Activated CD8-positive, alpha-beta T cell treated with anti-CD3 and anti-CD28 coated beads for 36 hours (primary cell): ENCODE data around the gene CD28. TPM values are rescaled to one million over a fixed set of nuclear protein-coding genes. Genes with fewer than 3 reads are reported as not detected.

Experiments used
- ATAC-seq: fragments of 200-7000 bp; cut with Tn5 transposase; one replicate; pipeline ENCODE4 v1.10.0; 2021; ENCODE audit warnings: mild to moderate bottlenecking, moderate library complexity
- CTCF ChIA-PET: fragments of 350-600 bp; sonication (Branson Sonifier 250); formaldehyde crosslinking; loops from one replicate; lab custom pipeline; 2021; ENCODE audit warnings: antibody characterized with exemption; lab: Charles Lee
- POLR2A ChIA-PET: fragments of 350-600 bp; sonication (Branson Sonifier 250); formaldehyde crosslinking; loops from one replicate; lab custom pipeline; 2021; ENCODE audit warnings: antibody characterized with exemption; lab: Charles Lee
- DNase-seq: peaks from one replicate; pipeline ENCODE4 v3.0.0-alpha.2; 2020
- H3K27ac Mint-ChIP-seq: one replicate; pipeline ENCODE4 v1.8.0; 2021; ENCODE audit warnings: mild to moderate bottlenecking, mixed read lengths
- H3K27me3 Mint-ChIP-seq: one replicate; pipeline ENCODE4 v1.8.0; 2021; ENCODE audit warnings: mixed read lengths
- H3K36me3 Mint-ChIP-seq: one replicate; pipeline ENCODE4 v1.8.0; 2021; ENCODE audit warnings: low read depth, mixed read lengths
- H3K4me1 Mint-ChIP-seq: one replicate; pipeline ENCODE4 v1.8.0; 2021; ENCODE audit warnings: low read depth, mixed read lengths
- H3K4me3 Mint-ChIP-seq: one replicate; pipeline ENCODE4 v1.8.0; 2021; ENCODE audit warnings: mild to moderate bottlenecking, moderate library complexity, mixed read lengths
- H3K9me3 Mint-ChIP-seq: one replicate; pipeline ENCODE4 v1.8.0; 2021; ENCODE audit warnings: mixed read lengths
- CTCF ChIP-seq: fragments of 200-600 bp; IDR thresholded peaks from one replicate; pipeline ENCODE4 v1.8.0; 2022; ENCODE audit warnings: antibody characterized with exemption, mild to moderate bottlenecking
- intact Hi-C: fragments of 100-400 bp; cut with micrococcal nuclease; formaldehyde crosslinking; loops from one replicate; pipeline ENCODE4 v1.10.0; 2022
- total RNA-seq, 2 experiments: library from RNA; stranded (reverse); gene quantifications; one replicate each; pipeline ENCODE4 v1.2.3, GENCODE V29; 2021

Gene CD28
- total RNA-seq, 2 experiments from 2014 or later, result 94.2 to 97.3 TPM

- H3K9me3 Mint-ChIP-seq, result peaks cover 4% of the 10 kb centered on the region
- CTCF ChIA-PET, result interaction anchor here (0.6 kb wide), 1 partner anchor 120 kb away, joined by 3 read pairs; no protein-coding TSS in a partner anchor
- intact Hi-C loops, result no loop called here
- no peak overlapping the region for H3K27ac Mint-ChIP-seq
- no peak for DNase-seq
- POLR2A ChIA-PET, result interaction anchor here (0.6 kb wide), 1 partner anchor 189 kb away, joined by 3 read pairs; no protein-coding TSS in a partner anchor
- H3K4me1 Mint-ChIP-seq, result peaks cover 44% of the 10 kb centered on the region
- no peaks in the 10 kb centered on the region for H3K36me3 Mint-ChIP-seq
- H3K27me3 Mint-ChIP-seq, result no peaks in the 10 kb centered on the region
- H3K4me3 Mint-ChIP-seq, result no peak overlapping the region
- no peak for ATAC-seq
- TF ChIP-seq CTCF, result no peak
These were observed 27.0 kb upstream of the CD28 start for GRCh38 chr2:203679401-203679800.

GRCh38 chr2:203681978-203682377 is 24.5 kb upstream of the CD28 start:
- Mint-ChIP-seq H3K27me3 (no peaks in the 10 kb centered on the region), H3K4me3 (no peak overlapping the region), H3K4me1 (peaks cover 38% of the 10 kb centered on the region), H3K27ac (no peak overlapping the region), H3K9me3 (peaks cover 4% of the 10 kb centered on the region), H3K36me3 (no peaks in the 10 kb centered on the region)
- POLR2A ChIA-PET, result interaction anchor here (0.9 to 2.6 kb wide), 3 partner anchors 9 to 24 kb away, joined by 3 to 10 read pairs (median 4); no protein-coding TSS in a partner anchor
- DNase-seq, result peak; percentile 24
- TF ChIP-seq CTCF, result no peak
- CTCF ChIA-PET, result interaction anchor here (1.0 kb wide), 1 partner anchor 19 kb away, joined by 3 read pairs; no protein-coding TSS in a partner anchor
- intact Hi-C loops, result no loop called here
- no peak for ATAC-seq

GRCh38 chr2:203682688-203683130 is 23.7 kb upstream of the CD28 start:
- Mint-ChIP-seq H3K4me1 (peaks cover 34% of the 10 kb centered on the region), H3K36me3 (no peaks in the 10 kb centered on the region)
- CTCF ChIA-PET, result no interaction called here

GRCh38 chr2:203683421-203683820 is 23.0 kb upstream of the CD28 start:
- DNase-seq (no peak), ATAC-seq (no peak)
- TF ChIP-seq CTCF, result no peak
- Mint-ChIP-seq H3K36me3 (no peaks in the 10 kb centered on the region), H3K4me3 (no peak overlapping the region), H3K27ac (no peak overlapping the region), H3K27me3 (no peaks in the 10 kb centered on the region), H3K4me1 (peaks cover 34% of the 10 kb centered on the region), H3K9me3 (peaks cover 4% of the 10 kb centered on the region)
- CTCF ChIA-PET, result interaction anchor here (0.9 to 1.0 kb wide), 2 partner anchors 22 to 37 kb away, joined by 3 read pairs; no protein-coding TSS in a partner anchor
- POLR2A ChIA-PET, result interaction anchor here (2.6 kb wide), 1 partner anchor 10 kb away, joined by 10 read pairs; no protein-coding TSS in a partner anchor
- intact Hi-C loops, result no loop called here

More at GRCh38 chr2:203682688-203683130, 23.7 kb upstream of the CD28 start:
- intact Hi-C loops, result no loop called here
- no peak for TF ChIP-seq CTCF
- POLR2A ChIA-PET, result interaction anchor here (0.7 to 2.6 kb wide), 4 partner anchors 9 to 39 kb away, joined by 3 to 10 read pairs (median 4); no protein-coding TSS in a partner anchor
- H3K9me3 Mint-ChIP-seq, result peaks cover 4% of the 10 kb centered on the region
- no peak for DNase-seq
- no peak for ATAC-seq
- H3K27ac Mint-ChIP-seq, result no peak overlapping the region
- H3K4me3 Mint-ChIP-seq, result no peak overlapping the region
- no peaks in the 10 kb centered on the region for H3K27me3 Mint-ChIP-seq

- no peak overlapping the region for H3K4me3 Mint-ChIP-seq
- ChIA-PET CTCF (interaction anchor here (0.6 to 1.0 kb wide), 3 partner anchors 21 to 156 kb away, joined by 3 to 5 read pairs (median 3); no protein-coding TSS in a partner anchor), POLR2A (interaction anchor here (0.7 to 2.6 kb wide), 2 partner anchors 9 to 13 kb away, joined by 3 to 10 read pairs; no protein-coding TSS in a partner anchor)
- no peaks in the 10 kb centered on the region for H3K27me3 Mint-ChIP-seq
- TF ChIP-seq CTCF, result no peak
- no peaks in the 10 kb centered on the region for H3K36me3 Mint-ChIP-seq
- DNase-seq (peak; percentile 73), ATAC-seq (peak; percentile 98)
- no peak overlapping the region for H3K27ac Mint-ChIP-seq
- intact Hi-C loops, result no loop called here
- peaks cover 4% of the 10 kb centered on the region for H3K9me3 Mint-ChIP-seq
- peaks cover 32% of the 10 kb centered on the region for H3K4me1 Mint-ChIP-seq
These were observed 22.4 kb upstream of the CD28 start for GRCh38 chr2:203683932-203684556.
